ENCODE results near the gene CFAP46.

The CFAP46 gene

GRCh38 chr10:132766291-132766690 lies 176.1 kb downstream of the CFAP46 start:
- TF ChIP-seq ELF4 (IDR thresholded peaks at IDR 0.05) (no peak), TARDBP (IDR thresholded peaks at IDR 0.05) (no peak)
- ChIA-PET POLR2A (no interaction called here), CTCF (no interaction called here)
- DNase-seq (ENCODE audit: extremely low spot score): no peak

GRCh38 chr10:132765435-132765834 lies 176.9 kb downstream of the CFAP46 start:
- CTCF ChIA-PET: no interaction called here
- TF ChIP-seq NFRKB (IDR thresholded peaks at IDR 0.05) (no peak), FOXK2 (IDR thresholded peaks at IDR 0.05) (no peak), BHLHE40 (IDR thresholded peaks at IDR 0.05; ENCODE audit: borderline replicate concordance) (no peak), ELF4 (IDR thresholded peaks at IDR 0.05) (no peak)
- POLR2A ChIA-PET: no interaction called here
- DNase-seq (ENCODE audit: extremely low spot score): no peak

- ChIA-PET POLR2A (no interaction called here), CTCF (no interaction called here)
These were observed 178.3 kb downstream of the CFAP46 start for GRCh38 chr10:132764108-132764507.

GRCh38 chr10:132763545-132763944 lies 178.8 kb downstream of the CFAP46 start:
- ChIA-PET POLR2A (no interaction called here), CTCF (no interaction called here)
- no peak for DNase-seq (ENCODE audit: extremely low spot score)
- TF ChIP-seq TARDBP (IDR thresholded peaks at IDR 0.05) (no peak), FOXK2 (IDR thresholded peaks at IDR 0.05) (no peak), ARNT (IDR thresholded peaks at IDR 0.05) (no peak), NFRKB (IDR thresholded peaks at IDR 0.05) (no peak), SUZ12 (IDR thresholded peaks at IDR 0.05) (no peak), SP1 (IDR thresholded peaks at IDR 0.05) (no peak), L3MBTL2 (conservative IDR thresholded peaks at IDR 0.05) (no peak), PKNOX1 (IDR thresholded peaks at IDR 0.05) (no peak), HDGF (IDR thresholded peaks at IDR 0.05; ENCODE audit: borderline replicate concordance) (no peak), FOXM1 (IDR thresholded peaks at IDR 0.05; ENCODE audit: borderline replicate concordance) (no peak), FOXA1 (IDR thresholded peaks at IDR 0.05) (no peak)

More at GRCh38 chr10:132764108-132764507, 178.3 kb downstream of the CFAP46 start:
- no peak for DNase-seq (ENCODE audit: extremely low spot score)
- TF ChIP-seq ARNT (IDR thresholded peaks at IDR 0.05) (no peak), HDGF (IDR thresholded peaks at IDR 0.05; ENCODE audit: borderline replicate concordance) (no peak), SUZ12 (IDR thresholded peaks at IDR 0.05) (no peak), FOXA1 (IDR thresholded peaks at IDR 0.05) (no peak), FOXM1 (IDR thresholded peaks at IDR 0.05; ENCODE audit: borderline replicate concordance) (no peak), CTBP1 (IDR thresholded peaks at IDR 0.05; ENCODE audit: borderline replicate concordance) (no peak), ZNF384 (IDR thresholded peaks at IDR 0.05) (no peak), L3MBTL2 (conservative IDR thresholded peaks at IDR 0.05) (no peak), TARDBP (IDR thresholded peaks at IDR 0.05) (no peak), NFRKB (IDR thresholded peaks at IDR 0.05) (no peak), SP1 (IDR thresholded peaks at IDR 0.05) (no peak), FOXK2 (IDR thresholded peaks at IDR 0.05) (no peak), ELF4 (IDR thresholded peaks at IDR 0.05) (no peak), BHLHE40 (IDR thresholded peaks at IDR 0.05; ENCODE audit: borderline replicate concordance) (no peak), PKNOX1 (IDR thresholded peaks at IDR 0.05) (no peak), LEF1 (IDR thresholded peaks at IDR 0.05; ENCODE audit: borderline replicate concordance) (no peak)

GRCh38 chr10:132762267-132762666 lies 180.1 kb downstream of the CFAP46 start:
- ChIA-PET CTCF (no interaction called here), POLR2A (no interaction called here)
- no peak for DNase-seq (ENCODE audit: extremely low spot score)
- no peak for TF ChIP-seq NFRKB (IDR thresholded peaks at IDR 0.05)
- no peak for TF ChIP-seq BHLHE40 (IDR thresholded peaks at IDR 0.05; ENCODE audit: borderline replicate concordance)
- TF ChIP-seq ARNT (IDR thresholded peaks at IDR 0.05): no peak
- no peak for TF ChIP-seq FOXA1 (IDR thresholded peaks at IDR 0.05)
- TF ChIP-seq PKNOX1 (IDR thresholded peaks at IDR 0.05): no peak
- no peak for TF ChIP-seq L3MBTL2 (conservative IDR thresholded peaks at IDR 0.05)
- no peak for TF ChIP-seq HDGF (IDR thresholded peaks at IDR 0.05; ENCODE audit: borderline replicate concordance)
- TF ChIP-seq LEF1 (IDR thresholded peaks at IDR 0.05; ENCODE audit: borderline replicate concordance): no peak
- TF ChIP-seq FOXK2 (IDR thresholded peaks at IDR 0.05): no peak
- no peak for TF ChIP-seq ELF4 (IDR thresholded peaks at IDR 0.05)
- TF ChIP-seq SP1 (IDR thresholded peaks at IDR 0.05): no peak
- TF ChIP-seq TARDBP (IDR thresholded peaks at IDR 0.05): no peak
- no peak for TF ChIP-seq FOXM1 (IDR thresholded peaks at IDR 0.05; ENCODE audit: borderline replicate concordance)

- no peak for TF ChIP-seq FOXA1 (IDR thresholded peaks at IDR 0.05)
- TF ChIP-seq PKNOX1 (IDR thresholded peaks at IDR 0.05): no peak
- no peak for TF ChIP-seq FOXK2 (IDR thresholded peaks at IDR 0.05)
- no peak for TF ChIP-seq SUZ12 (IDR thresholded peaks at IDR 0.05)
- TF ChIP-seq ZNF384 (IDR thresholded peaks at IDR 0.05): no peak
- TF ChIP-seq TARDBP (IDR thresholded peaks at IDR 0.05): no peak
- no peak for TF ChIP-seq L3MBTL2 (conservative IDR thresholded peaks at IDR 0.05)
- TF ChIP-seq CTBP1 (IDR thresholded peaks at IDR 0.05; ENCODE audit: borderline replicate concordance): no peak
- no peak for TF ChIP-seq BHLHE40 (IDR thresholded peaks at IDR 0.05; ENCODE audit: borderline replicate concordance)
- no peak for TF ChIP-seq ELF4 (IDR thresholded peaks at IDR 0.05)
- no peak for TF ChIP-seq HDGF (IDR thresholded peaks at IDR 0.05; ENCODE audit: borderline replicate concordance)
- POLR2A ChIA-PET: no interaction called here
- DNase-seq (ENCODE audit: extremely low spot score): no peak
- CTCF ChIA-PET: no interaction called here
These were observed 180.8 kb downstream of the CFAP46 start for GRCh38 chr10:132761395-132762060.
